ENCODE measurements around the gene GPSM3. TPM values are rescaled to one million over a fixed set of nuclear protein-coding genes. Genes with fewer than 3 reads are reported as not detected.

Gene GPSM3
- total and polyA plus RNA-seq, 2 of the 13 experiments (the other 11 are each of a cell fraction or from before 2014, with no cell fraction given), result 0.18 to 6.2 TPM

DNA sequence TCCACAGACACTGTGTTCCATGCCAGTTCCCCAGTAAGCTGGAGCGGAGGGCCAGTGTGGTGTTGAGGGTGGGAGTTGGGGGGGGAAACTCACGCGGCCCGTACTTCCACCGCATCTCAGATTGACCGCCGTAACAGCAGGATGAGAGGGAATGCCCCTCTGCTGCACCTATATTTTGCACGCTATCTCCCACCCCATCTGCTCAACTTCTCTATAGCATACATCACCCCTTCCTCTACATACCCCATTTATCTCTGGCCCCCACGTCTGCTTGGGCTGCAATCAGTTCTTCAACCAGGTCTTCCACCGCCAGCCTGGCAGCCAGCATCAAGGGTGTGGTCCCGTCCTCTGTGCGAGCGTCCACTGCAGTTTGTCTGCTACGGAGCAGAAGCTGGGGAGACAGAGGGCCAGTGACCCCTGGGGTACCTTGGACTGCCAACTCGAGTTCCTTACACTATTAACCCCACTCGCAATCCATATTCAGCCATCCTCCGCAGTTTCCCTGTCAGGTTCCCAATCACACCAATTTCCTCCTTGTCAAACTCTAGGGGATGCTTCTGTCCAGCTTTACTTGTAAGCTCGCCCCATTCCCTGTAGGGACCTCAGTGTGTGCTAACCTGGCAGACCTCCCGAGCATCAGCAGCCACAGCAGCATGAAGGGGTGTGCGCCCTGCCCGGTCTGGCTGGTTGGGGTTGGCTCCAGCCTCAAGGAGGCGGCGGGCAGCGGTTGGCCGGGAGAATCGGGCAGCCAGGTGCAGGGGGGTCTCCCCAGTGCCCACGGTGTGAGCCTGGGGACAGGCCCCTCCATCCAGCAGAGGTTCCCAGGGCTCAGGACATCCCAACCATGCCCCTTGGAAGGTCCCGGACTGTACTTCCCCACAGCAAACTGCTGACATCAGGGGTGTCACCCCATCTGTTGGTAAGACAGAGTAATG lies 4.5 kb upstream of the GPSM3 start (continued):
- TF ChIP-seq NR0B2 (CRISPR knock-in tag; IDR thresholded peaks at IDR 0.05) (no peak), NFE2 (CRISPR knock-in tag; IDR thresholded peaks at IDR 0.05) (no peak), NONO (IDR thresholded peaks at IDR 0.05) (no peak), NONO (CRISPR knock-in tag; conservative IDR thresholded peaks at IDR 0.05) (no peak; the same call in 1 of the 2 replicates), ZNF776 (CRISPR knock-in tag; IDR thresholded peaks at IDR 0.05) (no peak), CHD2 (IDR thresholded peaks at IDR 0.05; ENCODE audit: low read depth, low read length) (no peak), BRCA1 (CRISPR knock-in tag; IDR thresholded peaks at IDR 0.05) (no peak), ZNF691 (CRISPR knock-in tag; IDR thresholded peaks at IDR 0.05; ENCODE audit: borderline replicate concordance, low read depth) (no peak), DPF2 (CRISPR knock-in tag; IDR thresholded peaks at IDR 0.05; ENCODE audit: borderline replicate concordance, low read depth) (0 out of 2 replicates have a peak, but pooled peaks have one; percentile 13), SNRNP70 (IDR thresholded peaks at IDR 0.05; ENCODE audit: low read depth, low read length) (no peak)
- TF ChIP-seq, protein P1, sequence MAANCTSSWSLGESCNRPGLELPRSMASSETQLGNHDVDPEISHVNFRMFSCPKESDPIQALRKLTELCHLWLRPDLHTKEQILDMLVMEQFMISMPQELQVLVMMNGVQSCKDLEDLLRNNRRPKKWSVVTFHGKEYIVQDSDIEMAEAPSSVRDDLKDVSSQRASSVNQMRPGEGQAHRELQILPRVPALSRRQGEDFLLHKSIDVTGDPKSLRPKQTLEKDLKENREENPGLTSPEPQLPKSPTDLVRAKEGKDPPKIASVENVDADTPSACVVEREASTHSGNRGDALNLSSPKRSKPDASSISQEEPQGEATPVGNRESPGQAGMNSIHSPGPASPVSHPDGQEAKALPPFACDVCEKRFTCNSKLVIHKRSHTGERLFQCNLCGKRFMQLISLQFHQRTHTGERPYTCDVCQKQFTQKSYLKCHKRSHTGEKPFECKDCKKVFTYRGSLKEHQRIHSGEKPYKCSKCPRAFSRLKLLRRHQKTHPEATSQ (CRISPR knock-in tag; IDR thresholded peaks at IDR 0.05; ENCODE audit: borderline replicate concordance), result no peak
- TF ChIP-seq, protein P2, sequence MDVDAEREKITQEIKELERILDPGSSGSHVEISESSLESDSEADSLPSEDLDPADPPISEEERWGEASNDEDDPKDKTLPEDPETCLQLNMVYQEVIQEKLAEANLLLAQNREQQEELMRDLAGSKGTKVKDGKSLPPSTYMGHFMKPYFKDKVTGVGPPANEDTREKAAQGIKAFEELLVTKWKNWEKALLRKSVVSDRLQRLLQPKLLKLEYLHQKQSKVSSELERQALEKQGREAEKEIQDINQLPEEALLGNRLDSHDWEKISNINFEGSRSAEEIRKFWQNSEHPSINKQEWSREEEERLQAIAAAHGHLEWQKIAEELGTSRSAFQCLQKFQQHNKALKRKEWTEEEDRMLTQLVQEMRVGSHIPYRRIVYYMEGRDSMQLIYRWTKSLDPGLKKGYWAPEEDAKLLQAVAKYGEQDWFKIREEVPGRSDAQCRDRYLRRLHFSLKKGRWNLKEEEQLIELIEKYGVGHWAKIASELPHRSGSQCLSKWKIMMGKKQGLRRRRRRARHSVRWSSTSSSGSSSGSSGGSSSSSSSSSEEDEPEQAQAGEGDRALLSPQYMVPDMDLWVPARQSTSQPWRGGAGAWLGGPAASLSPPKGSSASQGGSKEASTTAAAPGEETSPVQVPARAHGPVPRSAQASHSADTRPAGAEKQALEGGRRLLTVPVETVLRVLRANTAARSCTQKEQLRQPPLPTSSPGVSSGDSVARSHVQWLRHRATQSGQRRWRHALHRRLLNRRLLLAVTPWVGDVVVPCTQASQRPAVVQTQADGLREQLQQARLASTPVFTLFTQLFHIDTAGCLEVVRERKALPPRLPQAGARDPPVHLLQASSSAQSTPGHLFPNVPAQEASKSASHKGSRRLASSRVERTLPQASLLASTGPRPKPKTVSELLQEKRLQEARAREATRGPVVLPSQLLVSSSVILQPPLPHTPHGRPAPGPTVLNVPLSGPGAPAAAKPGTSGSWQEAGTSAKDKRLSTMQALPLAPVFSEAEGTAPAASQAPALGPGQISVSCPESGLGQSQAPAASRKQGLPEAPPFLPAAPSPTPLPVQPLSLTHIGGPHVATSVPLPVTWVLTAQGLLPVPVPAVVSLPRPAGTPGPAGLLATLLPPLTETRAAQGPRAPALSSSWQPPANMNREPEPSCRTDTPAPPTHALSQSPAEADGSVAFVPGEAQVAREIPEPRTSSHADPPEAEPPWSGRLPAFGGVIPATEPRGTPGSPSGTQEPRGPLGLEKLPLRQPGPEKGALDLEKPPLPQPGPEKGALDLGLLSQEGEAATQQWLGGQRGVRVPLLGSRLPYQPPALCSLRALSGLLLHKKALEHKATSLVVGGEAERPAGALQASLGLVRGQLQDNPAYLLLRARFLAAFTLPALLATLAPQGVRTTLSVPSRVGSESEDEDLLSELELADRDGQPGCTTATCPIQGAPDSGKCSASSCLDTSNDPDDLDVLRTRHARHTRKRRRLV (CRISPR knock-in tag; IDR thresholded peaks at IDR 0.05), result no peak
- TF ChIP-seq, protein P3, sequence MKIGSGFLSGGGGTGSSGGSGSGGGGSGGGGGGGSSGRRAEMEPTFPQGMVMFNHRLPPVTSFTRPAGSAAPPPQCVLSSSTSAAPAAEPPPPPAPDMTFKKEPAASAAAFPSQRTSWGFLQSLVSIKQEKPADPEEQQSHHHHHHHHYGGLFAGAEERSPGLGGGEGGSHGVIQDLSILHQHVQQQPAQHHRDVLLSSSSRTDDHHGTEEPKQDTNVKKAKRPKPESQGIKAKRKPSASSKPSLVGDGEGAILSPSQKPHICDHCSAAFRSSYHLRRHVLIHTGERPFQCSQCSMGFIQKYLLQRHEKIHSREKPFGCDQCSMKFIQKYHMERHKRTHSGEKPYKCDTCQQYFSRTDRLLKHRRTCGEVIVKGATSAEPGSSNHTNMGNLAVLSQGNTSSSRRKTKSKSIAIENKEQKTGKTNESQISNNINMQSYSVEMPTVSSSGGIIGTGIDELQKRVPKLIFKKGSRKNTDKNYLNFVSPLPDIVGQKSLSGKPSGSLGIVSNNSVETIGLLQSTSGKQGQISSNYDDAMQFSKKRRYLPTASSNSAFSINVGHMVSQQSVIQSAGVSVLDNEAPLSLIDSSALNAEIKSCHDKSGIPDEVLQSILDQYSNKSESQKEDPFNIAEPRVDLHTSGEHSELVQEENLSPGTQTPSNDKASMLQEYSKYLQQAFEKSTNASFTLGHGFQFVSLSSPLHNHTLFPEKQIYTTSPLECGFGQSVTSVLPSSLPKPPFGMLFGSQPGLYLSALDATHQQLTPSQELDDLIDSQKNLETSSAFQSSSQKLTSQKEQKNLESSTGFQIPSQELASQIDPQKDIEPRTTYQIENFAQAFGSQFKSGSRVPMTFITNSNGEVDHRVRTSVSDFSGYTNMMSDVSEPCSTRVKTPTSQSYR (CRISPR knock-in tag; IDR thresholded peaks at IDR 0.05; ENCODE audit: borderline replicate concordance), result no peak
